Testis (tissue), 3 donors: ENCODE data around the gene MRPL44. TPM values are rescaled to one million over a fixed set of nuclear protein-coding genes. Genes with fewer than 3 reads are reported as not detected.

Experiments
- DNase-seq: peaks from one replicate; pipeline ENCODE4 v3.0.0-alpha.2; 2019
- H3K27ac ChIP-seq, 2 donors: fragments of 200-600 bp; sonication (generic); one replicate each; pipeline ENCODE4 v1.5.1; 2019
- H3K27me3 ChIP-seq: fragments of 200-600 bp; sonication (generic); one replicate; pipeline ENCODE4 v1.5.1; 2019
- H3K36me3 ChIP-seq: fragments of 200-600 bp; sonication (generic); one replicate; pipeline ENCODE4 v1.5.1; 2017; ENCODE audit warnings: low read depth; ENCODE audit errors: missing control alignments
- H3K4me1 ChIP-seq: fragments of 200-600 bp; sonication (generic); one replicate; pipeline ENCODE4 v1.5.1; 2019
- H3K4me3 ChIP-seq, 2 donors: fragments of 200-600 bp; sonication (generic); one replicate each; pipeline ENCODE4 v1.5.1; 2017 to 2019
- H3K9me3 ChIP-seq: fragments of 200-600 bp; sonication (generic); one replicate; pipeline ENCODE4 v1.5.1; 2017
- POLR2A ChIP-seq: fragments of 450-650 bp; IDR thresholded peaks from one replicate; pipeline ENCODE4 v1.6.1; 2017; ENCODE audit warnings: antibody characterized with exemption, mild to moderate bottlenecking, moderate library complexity
- WGBS, 2 donors: methylation state at CpG; one replicate each; pipeline ENCODE4 v1.1.5; 2018; 5-methylcytosine and 5-hydroxymethylcytosine counted together
- intact Hi-C: fragments of 100-400 bp; cut with DNase I; formaldehyde crosslinking; loops from one replicate; pipeline ENCODE4 v1.15.1; 2023; ENCODE audit warnings: low total_unique reads
- polyA plus RNA-seq: library from polyadenylated mRNA; stranded (reverse); fragments of 350-450 nt; fragmentation: Illumina TruSeq; extraction: RNeasy Lipid Tissue Mini Kit (QIAGEN cat#74804); gene quantifications from one replicate; pipeline ENCODE4 v1.2.3, GENCODE V29; 2014; ENCODE audit warnings: low read depth, low replicate concordance; ENCODE audit not compliant: insufficient read depth
- total RNA-seq, 2 donors: library from RNA; depleted of rRNA; stranded (reverse); fragments of >200 nt; gene quantifications; one replicate each; pipeline ENCODE4 v1.2.3, GENCODE V29; 2016
- TF ChIP-seq, protein P1 (sequence below), 3 experiments: fragments of 450-650 bp in 2 of 3; fragments of 200-600 bp in 1 of 3; sonication (generic) in 1 of 3; IDR thresholded peaks; one replicate each; pipeline ENCODE4 v1.5.1; 2016 to 2019; ENCODE audit warnings: antibody characterized with exemption in 3 of 3, mild to moderate bottlenecking in 2 of 3, moderate library complexity in 1 of 3

The MRPL44 gene
- total and polyA plus RNA-seq, 3 donors from 2014 or later, result 36.6 to 39.4 (median 37.4) TPM

DNA sequence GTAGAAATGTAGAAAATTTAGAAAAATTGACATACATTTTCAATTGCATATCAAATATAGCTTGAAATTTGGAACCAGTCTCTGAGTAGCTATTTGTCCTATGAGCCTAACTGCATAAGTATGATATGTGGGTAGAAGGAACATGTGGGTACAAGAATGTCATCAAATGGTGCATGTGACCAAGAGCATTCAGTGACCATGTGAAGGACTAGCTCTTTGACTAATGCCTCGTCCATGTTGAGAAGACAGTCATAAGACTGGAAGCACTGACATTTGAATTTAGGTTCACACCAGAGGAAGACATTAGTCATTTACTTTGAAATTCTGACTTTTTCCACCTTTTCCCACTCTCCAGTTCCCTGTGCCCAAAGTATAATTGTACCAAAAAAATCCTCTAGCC lies 12.6 kb downstream of the MRPL44 start:
- H3K27me3 ChIP-seq, result no peaks in the 10 kb centered on the region
- H3K4me1 ChIP-seq, result peaks cover 5% of the 10 kb centered on the region
- TF ChIP-seq, protein P1, sequence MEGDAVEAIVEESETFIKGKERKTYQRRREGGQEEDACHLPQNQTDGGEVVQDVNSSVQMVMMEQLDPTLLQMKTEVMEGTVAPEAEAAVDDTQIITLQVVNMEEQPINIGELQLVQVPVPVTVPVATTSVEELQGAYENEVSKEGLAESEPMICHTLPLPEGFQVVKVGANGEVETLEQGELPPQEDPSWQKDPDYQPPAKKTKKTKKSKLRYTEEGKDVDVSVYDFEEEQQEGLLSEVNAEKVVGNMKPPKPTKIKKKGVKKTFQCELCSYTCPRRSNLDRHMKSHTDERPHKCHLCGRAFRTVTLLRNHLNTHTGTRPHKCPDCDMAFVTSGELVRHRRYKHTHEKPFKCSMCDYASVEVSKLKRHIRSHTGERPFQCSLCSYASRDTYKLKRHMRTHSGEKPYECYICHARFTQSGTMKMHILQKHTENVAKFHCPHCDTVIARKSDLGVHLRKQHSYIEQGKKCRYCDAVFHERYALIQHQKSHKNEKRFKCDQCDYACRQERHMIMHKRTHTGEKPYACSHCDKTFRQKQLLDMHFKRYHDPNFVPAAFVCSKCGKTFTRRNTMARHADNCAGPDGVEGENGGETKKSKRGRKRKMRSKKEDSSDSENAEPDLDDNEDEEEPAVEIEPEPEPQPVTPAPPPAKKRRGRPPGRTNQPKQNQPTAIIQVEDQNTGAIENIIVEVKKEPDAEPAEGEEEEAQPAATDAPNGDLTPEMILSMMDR (IDR thresholded peaks at IDR 0.05), result no peak
- TF ChIP-seq POLR2A, result no peak
- H3K4me3 ChIP-seq, result no peak overlapping the region
- 74 to 97% methylated on average over 1 of the region's 1 CpG for WGBS, 2 donors
- intact Hi-C loops, result no loop called here
- no peaks in the 10 kb centered on the region for H3K36me3 ChIP-seq
- no peak for DNase-seq
- H3K9me3 ChIP-seq, result no peaks in the 10 kb centered on the region
- no peak overlapping the region for H3K27ac ChIP-seq

DNA sequence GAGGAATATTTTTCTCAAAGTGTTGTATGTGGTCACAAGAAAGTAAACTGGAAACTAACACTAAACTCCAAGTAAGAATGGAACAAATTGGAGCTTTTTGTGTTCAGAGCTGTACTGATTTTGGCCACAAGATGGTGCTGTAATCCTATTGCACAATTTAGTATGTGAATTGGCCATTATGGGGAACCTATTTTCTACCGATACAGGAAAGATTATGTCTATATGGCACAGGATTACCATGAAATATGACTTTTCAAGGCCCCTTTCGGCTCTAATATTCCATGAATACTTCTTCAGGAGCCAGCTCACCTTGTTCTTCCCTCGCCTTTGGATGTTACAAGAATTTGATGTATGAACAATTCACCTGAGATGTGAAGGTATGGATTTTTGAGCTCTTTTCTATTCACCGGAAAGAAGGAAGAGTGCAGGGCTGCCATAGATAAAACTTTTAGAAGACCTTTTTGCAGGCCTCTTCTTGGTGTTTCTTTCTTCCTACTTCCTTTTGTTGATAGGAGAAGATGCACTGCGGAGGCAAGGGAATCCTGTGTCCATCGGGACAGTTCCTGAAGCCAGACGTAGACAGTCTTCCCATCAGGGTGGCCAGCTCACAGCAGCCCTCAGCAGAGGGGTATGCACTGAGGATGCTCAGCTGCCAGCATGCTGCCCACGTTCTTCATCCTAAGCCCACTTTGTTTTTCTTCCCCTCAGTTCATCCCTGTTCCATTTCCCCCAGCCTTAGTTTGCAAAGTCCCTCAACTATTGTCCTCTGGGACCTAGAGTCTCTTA lies 13.3 kb downstream of the MRPL44 start:
- Histone ChIP-seq H3K27ac (no peak overlapping the region), H3K9me3 (no peaks in the 10 kb centered on the region), H3K27me3 (no peaks in the 10 kb centered on the region), H3K36me3 (no peaks in the 10 kb centered on the region), H3K4me1 (peaks cover 5% of the 10 kb centered on the region), H3K4me3 (no peak overlapping the region)
- intact Hi-C loops, result no loop called here
- TF ChIP-seq, protein P1 (IDR thresholded peaks at IDR 0.05), result peak; percentile 81 to 96 (median 87)
- TF ChIP-seq POLR2A, result no peak
- peak; percentile 74 for DNase-seq
- 51 to 64% methylated on average over 8 of the region's 8 CpGs for WGBS, 2 donors

DNA sequence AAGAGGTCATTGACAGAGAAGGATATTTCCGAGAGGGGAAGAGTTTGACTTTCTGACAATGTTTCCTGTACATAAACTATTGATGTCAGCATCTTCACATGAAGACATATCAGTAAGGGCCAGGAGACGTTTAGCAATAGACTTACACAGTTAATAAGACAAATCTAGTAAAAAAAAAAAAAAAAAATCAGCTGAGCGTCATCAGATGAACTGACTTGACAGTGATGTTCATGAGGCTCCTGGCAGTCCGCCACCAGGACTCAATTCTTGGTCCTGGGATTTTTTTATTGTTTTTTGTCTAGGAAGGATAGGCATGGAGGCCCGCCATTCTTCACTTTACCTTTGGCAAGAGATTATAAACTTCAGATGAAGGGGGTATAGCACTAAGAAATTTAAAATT lies 14.5 kb downstream of the MRPL44 start:
- Histone ChIP-seq H3K9me3 (no peaks in the 10 kb centered on the region), H3K4me3 (no peak overlapping the region), H3K36me3 (no peaks in the 10 kb centered on the region), H3K4me1 (peaks cover 5% of the 10 kb centered on the region), H3K27me3 (no peaks in the 10 kb centered on the region), H3K27ac (no peak overlapping the region)
- 85 to 91% methylated on average over 5 of the region's 5 CpGs for WGBS, 2 donors
- intact Hi-C loops, result no loop called here
- TF ChIP-seq, protein P1 (IDR thresholded peaks at IDR 0.05), result no peak
- TF ChIP-seq POLR2A, result no peak
- DNase-seq, result no peak

DNA sequence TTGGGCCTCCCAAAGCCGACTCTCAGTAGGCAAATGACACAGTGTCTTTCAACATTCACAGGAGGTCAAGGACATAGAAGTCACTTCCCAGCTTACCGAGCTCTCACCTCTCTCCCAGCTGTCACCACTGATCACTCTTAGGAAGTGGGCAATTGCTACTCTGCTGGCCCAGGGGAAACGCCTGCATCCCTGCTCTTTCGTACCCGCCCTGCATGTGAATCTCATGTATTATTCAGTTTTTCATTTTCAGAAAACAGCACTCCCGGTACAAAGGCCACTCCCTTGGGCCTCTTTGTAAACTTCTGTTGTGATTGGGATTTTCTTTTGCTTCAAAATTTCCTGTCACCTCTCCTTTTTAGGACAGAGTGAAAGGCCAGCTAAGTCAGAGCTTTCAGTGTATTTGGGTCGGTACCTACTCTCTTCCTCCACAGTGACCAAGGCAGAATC lies 15.4 kb downstream of the MRPL44 start:
- H3K4me1 ChIP-seq, result peaks cover 5% of the 10 kb centered on the region
- no peaks in the 10 kb centered on the region for H3K27me3 ChIP-seq
- H3K36me3 ChIP-seq, result no peaks in the 10 kb centered on the region
- 65 to 66% methylated on average over 7 of the region's 7 CpGs for WGBS, 2 donors
- H3K27ac ChIP-seq, result no peak overlapping the region
- no peaks in the 10 kb centered on the region for H3K9me3 ChIP-seq
- intact Hi-C loops, result no loop called here
- TF ChIP-seq, protein P1 (IDR thresholded peaks at IDR 0.05), result no peak
- no peak for TF ChIP-seq POLR2A
- DNase-seq, result no peak
- H3K4me3 ChIP-seq, result no peak overlapping the region

DNA sequence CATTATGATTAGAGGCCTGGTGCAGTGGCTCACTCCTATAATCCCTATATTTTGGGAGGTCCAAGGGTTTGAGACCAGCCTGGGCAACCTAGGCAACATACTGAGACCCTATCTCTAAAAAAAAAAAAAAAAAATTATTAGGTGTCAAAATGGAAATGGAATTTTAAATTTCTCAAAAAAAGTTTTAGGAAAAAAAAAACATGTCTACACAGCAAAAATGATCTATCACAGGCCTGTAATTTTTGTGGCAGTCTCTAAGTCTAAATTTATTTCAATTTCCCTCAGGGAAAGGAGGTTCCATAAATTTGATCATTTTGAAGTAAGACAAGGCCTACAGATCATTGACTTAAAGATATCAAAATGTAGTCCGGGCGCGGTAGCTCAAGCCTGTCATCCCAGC lies 16.3 kb downstream of the MRPL44 start:
- no peak for DNase-seq
- 90 to 94% methylated on average over 3 of the region's 3 CpGs for WGBS, 2 donors
- intact Hi-C loops, result no loop called here
- Histone ChIP-seq H3K4me1 (peaks cover 5% of the 10 kb centered on the region), H3K9me3 (no peaks in the 10 kb centered on the region), H3K27ac (no peak overlapping the region), H3K4me3 (no peak overlapping the region), H3K36me3 (no peaks in the 10 kb centered on the region), H3K27me3 (no peaks in the 10 kb centered on the region)
- TF ChIP-seq POLR2A, result no peak
